ENCODE results near the gene CLASP2. TPM values are rescaled to one million over a fixed set of nuclear protein-coding genes. Genes with fewer than 3 reads are reported as not detected.

The CLASP2 gene
- total RNA-seq = 10 to 100 TPM; 49.5 to 66.5 (median 65.8) TPM

DNA sequence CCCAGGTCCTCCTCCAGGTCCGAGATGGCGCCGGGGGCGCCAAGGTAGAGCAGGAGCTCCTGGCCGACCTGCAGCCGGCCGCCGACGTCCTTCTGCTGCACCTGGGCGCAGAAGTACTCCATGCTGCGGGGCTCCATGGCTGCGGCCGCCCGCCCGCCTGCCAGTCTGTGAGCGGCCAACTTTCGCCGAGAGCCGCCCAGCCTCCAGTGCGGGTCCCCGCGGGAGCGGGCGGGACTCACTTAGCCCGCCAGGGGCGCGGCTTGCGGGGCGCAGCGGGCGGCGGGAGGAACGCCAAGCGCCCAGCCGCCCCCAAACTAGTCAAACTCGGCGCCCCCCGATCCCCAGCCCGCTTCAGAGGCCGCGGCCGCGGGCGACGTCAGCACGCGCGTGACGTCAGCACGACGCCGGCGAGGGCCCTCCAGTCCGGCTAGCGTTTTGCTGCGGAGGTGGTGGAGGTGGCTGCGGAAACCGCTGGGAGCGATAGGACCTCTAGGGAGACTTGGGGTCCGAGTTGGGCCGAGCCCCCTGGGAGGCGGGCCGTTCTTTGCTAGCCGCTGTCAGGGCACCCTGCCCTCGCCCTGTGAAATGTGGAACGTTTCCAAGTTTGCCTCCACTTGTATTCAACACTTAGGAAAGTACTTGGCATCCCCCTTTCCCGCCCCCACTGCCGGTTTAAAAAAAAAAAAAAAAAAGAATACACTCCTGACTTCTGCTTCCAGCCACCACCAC lies at the start of gene CLASP2:
Gene CLASP2 (minus strand): TSS at position 389 of the 729 bp plus-strand sequence. CDS start 252 bp downstream, at position 137.
- TF ChIP-seq, protein P1, sequence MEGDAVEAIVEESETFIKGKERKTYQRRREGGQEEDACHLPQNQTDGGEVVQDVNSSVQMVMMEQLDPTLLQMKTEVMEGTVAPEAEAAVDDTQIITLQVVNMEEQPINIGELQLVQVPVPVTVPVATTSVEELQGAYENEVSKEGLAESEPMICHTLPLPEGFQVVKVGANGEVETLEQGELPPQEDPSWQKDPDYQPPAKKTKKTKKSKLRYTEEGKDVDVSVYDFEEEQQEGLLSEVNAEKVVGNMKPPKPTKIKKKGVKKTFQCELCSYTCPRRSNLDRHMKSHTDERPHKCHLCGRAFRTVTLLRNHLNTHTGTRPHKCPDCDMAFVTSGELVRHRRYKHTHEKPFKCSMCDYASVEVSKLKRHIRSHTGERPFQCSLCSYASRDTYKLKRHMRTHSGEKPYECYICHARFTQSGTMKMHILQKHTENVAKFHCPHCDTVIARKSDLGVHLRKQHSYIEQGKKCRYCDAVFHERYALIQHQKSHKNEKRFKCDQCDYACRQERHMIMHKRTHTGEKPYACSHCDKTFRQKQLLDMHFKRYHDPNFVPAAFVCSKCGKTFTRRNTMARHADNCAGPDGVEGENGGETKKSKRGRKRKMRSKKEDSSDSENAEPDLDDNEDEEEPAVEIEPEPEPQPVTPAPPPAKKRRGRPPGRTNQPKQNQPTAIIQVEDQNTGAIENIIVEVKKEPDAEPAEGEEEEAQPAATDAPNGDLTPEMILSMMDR (IDR thresholded peaks at IDR 0.05; ENCODE audit: low read depth) = no peak

DNA sequence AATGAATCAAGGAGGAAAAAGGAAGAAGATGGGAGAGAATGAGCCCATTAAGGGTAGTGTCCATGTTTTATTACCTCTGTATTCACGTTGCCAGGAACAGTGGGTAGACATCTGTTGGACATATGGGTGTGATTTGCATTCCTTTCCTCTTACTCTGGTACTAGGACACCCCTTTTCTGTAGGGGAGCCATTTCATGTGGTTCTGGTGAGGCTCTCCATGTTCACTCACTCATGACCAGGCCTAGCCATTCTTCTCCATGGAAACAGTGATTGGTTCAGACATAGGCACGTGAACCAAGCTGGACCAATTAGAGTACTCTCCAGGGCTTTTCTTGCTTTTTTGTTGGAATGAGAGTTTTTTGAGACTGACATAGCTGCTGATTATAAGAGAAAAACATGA lies 40.8 kb upstream of the CLASP2 start:
- TF ChIP-seq, protein P1 (IDR thresholded peaks at IDR 0.05; ENCODE audit: low read depth) = no peak

DNA sequence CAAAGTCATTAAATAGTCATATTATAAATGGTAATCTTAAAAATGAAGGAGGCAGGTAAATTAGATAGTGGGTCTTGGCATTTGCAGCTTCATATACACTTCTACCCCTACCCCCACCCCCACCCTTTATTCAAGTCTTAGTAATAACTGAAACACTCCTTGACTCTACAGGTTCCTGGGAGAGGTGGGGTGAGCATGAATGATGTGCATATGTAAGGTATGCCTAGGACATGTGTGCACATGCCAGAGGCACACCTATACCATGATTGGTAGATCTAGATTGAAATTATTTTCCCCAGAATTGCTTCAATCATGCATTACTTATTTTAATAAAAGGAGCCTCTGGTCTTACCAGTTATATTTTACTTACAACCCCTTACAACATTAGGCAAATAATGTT lies 40.2 kb upstream of the CLASP2 start:
- TF ChIP-seq, protein P1 (IDR thresholded peaks at IDR 0.05; ENCODE audit: low read depth) = no peak

DNA sequence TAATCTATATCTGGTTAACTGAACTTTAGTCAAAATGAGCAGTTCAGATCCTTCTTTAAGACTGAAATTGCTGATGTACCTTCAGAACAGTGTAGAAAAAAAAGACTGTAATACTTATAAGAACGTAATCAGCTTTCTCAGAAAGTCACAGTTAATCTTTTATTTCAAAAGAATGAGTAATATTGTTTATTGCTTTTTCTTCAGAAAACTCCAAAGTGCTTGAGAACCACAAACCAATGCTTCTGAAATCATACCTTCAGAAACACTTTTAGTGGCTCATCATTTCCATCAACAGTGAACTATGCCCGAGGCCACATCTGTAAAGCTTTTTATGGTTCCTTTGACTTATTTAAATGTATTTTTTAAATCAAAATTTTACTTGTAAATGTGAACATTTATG lies 33.3 kb upstream of the CLASP2 start:
- TF ChIP-seq, protein P1 (IDR thresholded peaks at IDR 0.05; ENCODE audit: low read depth) = no peak

DNA sequence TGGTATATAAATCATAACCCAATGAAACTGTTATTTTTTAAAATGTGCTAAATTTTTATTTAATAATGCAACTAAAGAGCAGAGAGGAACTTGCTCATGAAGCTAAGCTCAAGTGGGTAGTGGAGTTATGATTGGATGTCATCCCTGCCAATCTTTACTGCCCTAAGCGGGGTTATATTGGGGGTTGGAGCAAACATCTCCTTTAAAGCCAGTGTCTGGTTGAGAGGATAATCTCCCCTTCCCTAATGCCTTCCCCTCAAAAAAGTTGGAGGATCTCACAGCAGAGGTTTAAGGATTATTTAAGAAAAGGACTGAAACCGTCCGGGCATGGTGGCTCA lies 32.1 kb upstream of the CLASP2 start:
- TF ChIP-seq, protein P1 (IDR thresholded peaks at IDR 0.05; ENCODE audit: low read depth) = no peak

DNA sequence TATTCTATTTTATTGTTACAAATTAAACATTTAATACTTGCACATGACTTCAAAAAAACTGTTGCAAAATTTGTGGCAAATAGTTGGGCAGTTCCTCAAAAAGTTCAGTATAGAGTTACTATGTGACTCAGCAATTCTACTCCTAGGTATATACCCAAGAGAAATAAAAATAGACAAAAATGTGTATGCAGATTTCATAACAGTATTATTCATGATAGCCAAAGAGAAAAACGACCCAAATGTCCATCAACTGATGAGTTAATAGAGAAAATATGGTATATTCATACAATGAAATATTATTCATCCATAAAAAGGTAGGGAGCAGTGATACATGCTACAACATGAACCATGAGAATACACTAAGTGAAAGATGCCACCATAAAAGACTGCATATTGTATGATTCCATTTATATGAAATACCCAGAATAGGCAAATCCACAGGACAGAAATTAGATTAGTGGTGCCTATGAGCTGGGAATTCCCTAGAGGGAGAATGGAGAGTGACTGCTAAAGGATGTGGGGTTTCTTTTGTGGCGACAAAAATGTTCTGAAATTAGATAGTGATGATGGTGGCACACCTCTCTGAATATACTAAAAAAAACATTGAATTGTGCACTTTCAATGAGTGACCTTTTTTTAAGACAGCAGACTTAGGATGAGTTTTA lies 31.6 kb upstream of the CLASP2 start:
- TF ChIP-seq, protein P1 (IDR thresholded peaks at IDR 0.05; ENCODE audit: low read depth) = no peak

DNA sequence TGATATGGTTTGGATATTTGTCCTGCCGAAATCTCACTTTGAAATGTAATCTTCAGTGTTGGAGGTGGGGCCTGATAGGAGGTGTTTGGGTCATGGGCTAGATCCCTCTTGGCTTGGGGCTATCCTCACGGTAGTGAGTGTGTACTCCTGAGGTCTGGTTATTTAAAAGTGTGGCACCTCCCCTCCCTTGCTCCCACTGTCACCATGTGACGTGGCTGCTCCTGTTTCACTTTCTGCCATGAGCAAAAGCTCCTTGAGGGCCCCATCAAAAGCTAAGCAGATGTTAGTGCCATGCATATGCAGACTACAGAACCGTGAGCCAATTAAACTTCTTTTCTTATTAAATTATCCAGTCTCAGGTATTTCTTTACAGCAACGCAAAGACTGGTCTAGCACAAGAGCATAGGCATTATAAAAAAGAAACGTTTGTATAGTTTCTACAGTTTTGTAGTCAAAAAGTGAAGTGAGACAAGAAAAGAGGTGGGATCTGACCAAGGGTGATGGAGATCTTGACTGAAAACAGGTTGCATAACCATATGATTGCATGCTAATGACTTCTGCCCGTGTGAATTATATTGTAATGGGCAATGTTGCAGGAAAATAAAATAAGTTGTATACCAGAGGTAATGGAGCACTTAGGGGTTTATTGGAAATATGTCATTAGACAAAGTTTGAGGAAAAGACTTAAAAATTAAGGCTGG lies 28.5 kb upstream of the CLASP2 start:
- TF ChIP-seq, protein P1 (IDR thresholded peaks at IDR 0.05; ENCODE audit: low read depth) = no peak
